Measurements from ENCODE around the gene ARAP3.

DNA sequence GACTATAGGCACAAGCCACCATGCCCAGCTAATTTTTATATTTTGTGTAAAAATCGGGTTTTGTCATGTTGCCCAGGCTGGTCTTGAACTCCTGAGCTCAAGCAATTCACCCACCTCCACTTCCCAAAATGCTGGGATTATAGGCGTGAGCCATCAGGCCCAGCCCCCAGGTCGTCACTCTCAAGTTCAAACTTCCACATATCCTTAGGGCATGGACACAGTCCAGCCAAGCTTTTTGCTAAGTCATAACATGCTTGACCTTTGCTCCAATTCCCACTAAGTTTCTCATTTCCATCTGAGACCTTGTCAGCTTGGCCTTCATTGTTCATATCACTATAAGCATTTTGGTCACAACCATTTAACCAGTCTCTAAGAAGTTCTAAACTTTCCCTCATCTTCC, 43.9 kb upstream of the ARAP3 start:
- TF ChIP-seq POLR2AphosphoS5 (IDR thresholded peaks at IDR 0.05; ENCODE audit: low read depth, low read length) (no peak), TAF1 (IDR thresholded peaks at IDR 0.05; ENCODE audit: low read depth, low read length) (no peak), POLR2A (IDR thresholded peaks at IDR 0.05; ENCODE audit: low read depth, low read length) (no peak), PAX5 (IDR thresholded peaks at IDR 0.05; ENCODE audit: insufficient read depth, low read length, severe bottlenecking) (no peak), POU2F2 (IDR thresholded peaks at IDR 0.05; ENCODE audit: low read depth, low read length) (no peak), SPI1 (IDR thresholded peaks at IDR 0.05; ENCODE audit: low read depth, low read length) (no peak)
